B cell (primary cell): Measurements from ENCODE around the gene CENPF.

Experiments used
- EZH2 ChIP-seq: IDR thresholded peaks from 2 replicates; pipeline ENCODE4 v1.6.1; 2012; ENCODE audit warnings: borderline replicate concordance, low read depth, mild to moderate bottlenecking, moderate library complexity, low read length; ENCODE audit not compliant: insufficient read depth, poor library complexity, severe bottlenecking
- TF ChIP-seq, protein P1 (sequence below): fragments of 200-600 bp; IDR thresholded peaks from one replicate; pipeline ENCODE4 v1.8.0; 2022; ENCODE audit warnings: antibody characterized with exemption, mild to moderate bottlenecking

DNA sequence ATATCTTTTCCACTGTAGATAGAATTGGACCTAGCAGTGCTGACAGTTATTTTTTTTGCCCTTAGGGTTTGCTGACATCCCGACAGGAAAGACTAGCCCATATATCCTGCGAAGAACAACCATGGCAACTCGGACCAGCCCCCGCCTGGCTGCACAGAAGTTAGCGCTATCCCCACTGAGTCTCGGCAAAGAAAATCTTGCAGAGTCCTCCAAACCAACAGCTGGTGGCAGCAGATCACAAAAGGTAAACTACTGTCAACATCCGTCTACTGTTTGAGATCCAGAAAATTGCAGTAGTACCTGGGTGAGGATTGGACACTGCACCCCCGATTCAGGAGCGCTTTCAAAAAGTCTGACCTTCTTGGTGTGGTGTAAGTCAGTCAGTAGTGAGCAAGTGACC lies 55.8 kb downstream of the CENPF start:
- TF ChIP-seq, protein P1, sequence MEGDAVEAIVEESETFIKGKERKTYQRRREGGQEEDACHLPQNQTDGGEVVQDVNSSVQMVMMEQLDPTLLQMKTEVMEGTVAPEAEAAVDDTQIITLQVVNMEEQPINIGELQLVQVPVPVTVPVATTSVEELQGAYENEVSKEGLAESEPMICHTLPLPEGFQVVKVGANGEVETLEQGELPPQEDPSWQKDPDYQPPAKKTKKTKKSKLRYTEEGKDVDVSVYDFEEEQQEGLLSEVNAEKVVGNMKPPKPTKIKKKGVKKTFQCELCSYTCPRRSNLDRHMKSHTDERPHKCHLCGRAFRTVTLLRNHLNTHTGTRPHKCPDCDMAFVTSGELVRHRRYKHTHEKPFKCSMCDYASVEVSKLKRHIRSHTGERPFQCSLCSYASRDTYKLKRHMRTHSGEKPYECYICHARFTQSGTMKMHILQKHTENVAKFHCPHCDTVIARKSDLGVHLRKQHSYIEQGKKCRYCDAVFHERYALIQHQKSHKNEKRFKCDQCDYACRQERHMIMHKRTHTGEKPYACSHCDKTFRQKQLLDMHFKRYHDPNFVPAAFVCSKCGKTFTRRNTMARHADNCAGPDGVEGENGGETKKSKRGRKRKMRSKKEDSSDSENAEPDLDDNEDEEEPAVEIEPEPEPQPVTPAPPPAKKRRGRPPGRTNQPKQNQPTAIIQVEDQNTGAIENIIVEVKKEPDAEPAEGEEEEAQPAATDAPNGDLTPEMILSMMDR: no peak
- no peak for TF ChIP-seq EZH2
